Measurements from ENCODE around the gene MSI2.

Gene MSI2

DNA sequence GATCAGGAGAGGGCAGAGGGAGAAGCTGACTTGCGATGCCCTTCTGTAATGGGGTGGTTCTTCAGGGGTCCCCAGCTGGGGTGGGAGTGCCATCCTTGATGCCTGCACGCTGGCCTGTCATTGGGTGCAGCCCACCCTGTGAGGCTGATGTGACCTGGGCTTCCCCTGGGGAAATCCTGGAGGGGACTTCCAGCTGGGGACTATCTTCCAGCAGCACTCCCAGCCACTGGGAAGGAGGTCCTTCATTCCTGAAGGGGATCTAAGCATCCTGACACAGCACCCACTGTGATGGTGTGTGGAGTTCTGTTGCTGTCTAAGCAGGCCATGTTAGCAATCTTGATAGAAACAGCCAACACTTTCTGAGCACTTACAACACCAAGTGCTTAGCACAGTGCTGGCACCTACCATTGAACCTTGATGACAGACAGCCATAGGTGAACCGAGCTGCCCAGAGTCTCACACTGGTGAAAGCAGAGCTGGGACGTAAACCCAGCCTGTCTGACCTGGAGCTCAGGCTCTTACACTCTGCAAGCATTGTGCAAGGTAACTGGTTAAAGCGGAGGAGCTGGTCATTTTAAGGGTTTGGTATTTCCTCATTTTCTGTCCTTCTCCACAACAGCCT, 277.5 kb downstream of the MSI2 start:
- in situ Hi-C loops (cut with MboI; ENCODE audit: low pct_unique_long_range_greater_than_20kb, low sequenced_read_pairs), result no loop called here
- no peak for DNase-seq

DNA sequence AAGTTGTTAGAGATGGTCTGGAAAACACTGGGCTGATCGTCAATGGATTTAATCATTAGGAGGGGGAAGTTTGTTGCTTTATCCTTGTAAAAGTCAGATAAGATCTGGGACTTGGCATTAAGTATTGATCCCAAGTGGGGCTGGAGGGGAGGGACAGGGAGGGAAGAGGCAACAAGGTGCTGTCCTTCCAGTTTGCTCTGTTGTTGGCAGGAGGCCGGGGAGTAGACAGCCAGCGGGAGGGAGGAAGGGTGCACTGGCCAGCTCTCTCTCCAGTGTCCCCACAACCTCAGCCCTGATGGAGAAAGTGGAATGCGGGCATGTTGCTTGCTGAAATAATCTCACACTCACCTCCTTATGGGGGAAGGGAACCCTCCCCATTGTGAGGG, 278.5 kb downstream of the MSI2 start:
- no peak for DNase-seq
- in situ Hi-C loops (cut with MboI; ENCODE audit: low pct_unique_long_range_greater_than_20kb, low sequenced_read_pairs), result no loop called here

DNA sequence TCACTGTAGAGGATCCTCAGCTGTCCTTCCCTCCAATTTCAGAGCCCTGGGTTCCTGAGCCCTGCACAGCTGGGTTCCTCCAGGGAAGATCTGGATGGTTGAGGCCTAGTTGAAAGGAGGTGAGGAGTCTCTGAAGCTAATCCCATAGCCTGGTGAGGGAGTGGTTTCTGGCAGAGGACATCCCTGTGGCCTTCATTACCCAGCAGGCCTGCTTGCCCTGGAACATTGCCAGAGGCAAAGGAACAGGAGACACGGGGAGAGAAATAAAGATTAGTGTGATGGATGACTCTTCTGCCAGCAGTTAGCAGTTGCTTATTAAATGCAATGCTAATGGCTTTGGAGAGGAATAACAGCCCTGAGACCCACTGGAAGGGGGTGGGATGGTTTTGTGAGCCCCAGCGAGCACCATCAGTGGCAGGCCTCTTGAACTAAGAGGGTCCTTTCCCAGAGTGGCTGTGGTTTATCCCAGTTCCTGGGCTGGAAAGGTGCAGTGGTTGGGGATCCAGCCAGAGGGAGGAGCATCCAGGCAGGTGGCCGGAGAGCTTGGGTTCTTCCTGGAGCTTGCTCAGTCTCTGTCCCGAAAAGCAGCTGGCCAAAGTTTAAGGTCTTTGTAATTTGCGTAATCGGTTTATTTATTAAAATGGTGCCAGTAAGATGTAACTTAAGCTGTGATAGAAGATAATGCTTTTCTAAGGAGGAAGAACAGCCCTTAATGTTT, 279.1 kb downstream of the MSI2 start:
- no peak for DNase-seq
- in situ Hi-C loops (cut with MboI; ENCODE audit: low pct_unique_long_range_greater_than_20kb, low sequenced_read_pairs), result no loop called here

DNA sequence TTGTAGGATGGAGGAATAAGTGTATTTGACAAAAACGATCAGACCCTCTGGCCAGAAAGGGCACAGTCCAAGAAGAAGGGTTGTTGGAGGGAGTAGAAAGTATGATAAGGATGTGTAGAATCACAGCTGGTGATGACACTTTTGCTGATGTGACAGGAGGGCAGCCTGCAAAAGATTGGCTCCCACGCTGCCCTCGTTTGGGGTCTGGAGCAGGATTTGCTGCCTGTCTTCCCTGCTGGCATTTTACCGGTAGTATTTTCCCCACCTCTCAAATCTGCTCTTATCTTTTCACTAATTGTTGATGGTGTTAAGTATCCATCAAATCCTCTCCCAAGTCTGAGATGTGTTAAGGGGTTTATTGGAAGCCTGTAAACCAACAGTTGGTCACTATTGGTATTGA, 280.0 kb downstream of the MSI2 start:
- in situ Hi-C loops (cut with MboI; ENCODE audit: low pct_unique_long_range_greater_than_20kb, low sequenced_read_pairs), result no loop called here
- DNase-seq, result no peak

DNA sequence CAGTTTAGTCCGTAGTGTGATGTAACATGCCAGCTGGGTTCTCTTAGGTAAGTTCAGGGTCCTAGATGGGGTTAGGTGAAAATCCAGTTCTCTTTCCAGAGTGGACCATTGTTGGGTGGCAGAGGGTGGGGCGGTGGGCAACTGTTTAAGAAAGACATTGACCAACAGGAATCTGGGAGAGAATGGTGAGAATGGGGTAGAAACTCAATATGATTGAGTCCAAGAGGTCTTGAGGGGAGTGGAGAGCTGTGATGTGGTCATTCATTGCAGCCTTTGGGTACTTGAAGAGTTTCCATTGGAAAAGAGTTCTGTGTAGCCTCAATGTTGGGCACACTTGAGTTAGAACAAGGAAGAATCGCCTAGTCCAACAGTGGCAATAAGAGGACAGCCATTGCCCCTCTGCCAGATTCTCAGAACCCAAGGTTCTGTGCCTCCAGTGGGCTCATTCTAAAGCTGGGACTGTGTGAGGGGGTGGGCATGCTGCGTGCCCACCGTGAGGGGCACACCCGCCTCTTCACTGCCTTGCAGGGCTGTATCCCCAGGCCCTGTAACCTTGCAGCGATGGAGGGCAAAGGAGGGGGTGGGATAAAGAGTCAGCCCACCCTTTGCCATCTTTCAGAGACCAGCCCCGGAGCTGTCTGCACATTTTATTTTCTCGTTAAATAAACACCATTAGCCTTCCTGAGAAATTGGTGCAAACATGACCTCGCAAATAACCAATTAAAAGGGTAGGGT, 280.6 kb downstream of the MSI2 start:
- in situ Hi-C loops (cut with MboI; ENCODE audit: low pct_unique_long_range_greater_than_20kb, low sequenced_read_pairs), result no loop called here
- no peak for DNase-seq

DNA sequence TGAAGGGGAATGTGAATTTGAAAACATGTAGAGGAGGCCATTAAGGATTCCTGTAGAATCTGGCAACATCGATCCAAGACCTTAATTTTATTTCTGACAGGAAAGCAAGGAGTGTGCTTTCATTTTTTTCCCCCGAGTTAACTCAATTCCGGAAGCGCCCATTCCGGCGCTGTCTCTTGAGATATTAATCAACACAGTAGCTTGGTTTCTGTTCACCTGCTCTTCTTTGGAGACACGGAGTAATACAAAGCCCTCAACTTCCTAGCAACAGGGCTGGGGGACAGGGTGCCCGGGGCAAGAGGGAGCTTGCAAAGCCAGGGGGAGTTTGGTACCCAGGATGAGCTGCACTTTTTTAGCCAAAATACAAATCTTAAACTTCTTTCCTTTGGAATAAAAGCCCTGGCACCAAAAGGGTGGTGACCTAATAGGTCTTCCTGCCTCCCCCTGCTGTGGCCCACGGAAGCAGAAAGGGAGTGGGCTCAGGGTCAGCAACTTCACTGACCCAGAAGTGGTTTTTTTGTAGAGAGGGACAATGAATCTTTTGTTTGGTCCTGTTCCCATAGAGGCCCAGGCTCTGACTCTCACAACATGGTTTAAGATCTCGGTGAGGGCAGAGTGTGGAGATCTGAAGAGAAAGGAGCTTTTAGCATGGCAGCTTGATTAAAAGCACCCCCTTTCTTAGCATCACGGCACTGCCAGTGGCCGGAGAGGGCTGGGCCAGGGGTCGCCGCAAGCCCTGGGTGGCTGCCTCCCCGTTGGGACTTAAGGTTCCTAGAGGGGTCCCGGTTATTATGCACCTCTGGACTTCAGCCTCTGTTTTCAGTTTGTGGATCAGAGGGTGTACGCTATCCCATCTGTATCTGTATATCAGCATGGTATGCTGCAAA, 281.4 kb downstream of the MSI2 start:
- no peak for DNase-seq
- in situ Hi-C loops (cut with MboI; ENCODE audit: low pct_unique_long_range_greater_than_20kb, low sequenced_read_pairs), result no loop called here

DNA sequence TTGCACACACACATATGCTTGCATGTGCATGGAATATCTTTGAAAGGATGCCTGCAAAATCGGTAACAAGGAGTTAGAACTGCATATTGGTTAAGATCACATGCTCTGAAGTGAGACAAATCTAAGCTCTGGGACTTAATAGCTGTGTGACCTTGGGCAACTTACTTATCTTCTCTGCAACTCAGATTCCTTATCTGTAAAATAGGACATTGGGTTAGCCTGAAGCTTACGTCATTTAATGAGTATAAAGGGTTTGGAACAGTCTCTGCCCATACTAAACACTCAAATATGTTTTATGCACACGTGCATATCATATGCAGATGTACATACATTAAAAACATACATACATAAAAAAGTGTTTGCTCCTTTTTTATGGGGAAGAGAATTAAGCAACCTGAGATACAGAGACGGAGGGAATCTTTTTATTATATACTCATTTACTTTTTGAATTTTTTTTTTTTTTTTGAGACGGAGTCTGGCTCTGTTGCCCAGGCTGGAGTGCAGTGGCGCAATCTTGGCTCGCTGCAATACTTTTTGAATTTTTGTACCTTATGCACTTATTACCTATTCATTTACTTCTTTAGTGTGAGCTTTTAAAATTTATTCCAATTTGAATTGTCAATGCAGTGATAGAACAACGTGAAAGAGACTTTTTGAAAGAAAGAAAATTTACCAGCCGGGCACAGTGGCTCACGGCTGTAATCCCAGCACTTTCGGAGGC, 282.6 kb downstream of the MSI2 start:
- DNase-seq, result no peak
- in situ Hi-C loops (cut with MboI; ENCODE audit: low pct_unique_long_range_greater_than_20kb, low sequenced_read_pairs), result no loop called here

DNA sequence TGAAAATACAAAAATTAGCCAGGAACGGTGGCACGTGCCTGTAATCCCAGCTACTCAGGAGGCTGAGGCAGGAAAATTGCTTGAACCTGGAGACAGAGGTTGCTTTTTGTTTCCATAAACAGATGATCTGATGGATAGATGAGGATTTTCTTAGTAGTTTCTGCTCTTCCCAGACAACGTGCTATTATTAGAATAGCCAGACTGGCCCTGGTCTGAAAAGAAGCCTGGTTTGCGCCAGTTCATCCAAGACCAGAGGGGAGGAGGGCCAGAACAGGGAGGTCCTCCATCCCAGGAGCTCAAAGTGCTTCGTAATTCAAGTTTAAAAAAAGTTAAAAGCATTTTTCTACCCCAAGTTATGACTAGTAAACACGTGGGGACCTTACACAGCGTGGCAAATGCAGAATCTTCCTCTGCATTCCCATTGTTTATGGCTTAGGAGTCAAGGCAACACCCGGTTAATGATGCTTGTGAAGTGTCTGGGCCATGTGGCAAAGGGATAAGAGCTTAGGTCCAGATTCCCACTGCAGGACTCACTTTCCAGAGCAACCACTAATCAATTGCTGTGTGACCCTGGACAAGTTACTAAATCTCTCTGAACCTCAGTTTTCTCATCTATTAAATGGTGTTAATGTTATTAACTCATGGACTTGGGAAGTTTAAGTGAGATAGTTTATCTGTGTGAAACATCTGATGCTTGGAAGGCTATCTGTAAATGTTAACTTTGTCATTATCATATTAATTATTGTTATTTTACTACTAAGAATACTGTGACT, 283.4 kb downstream of the MSI2 start:
- no peak for DNase-seq
- in situ Hi-C loops (cut with MboI; ENCODE audit: low pct_unique_long_range_greater_than_20kb, low sequenced_read_pairs), result no loop called here

DNA sequence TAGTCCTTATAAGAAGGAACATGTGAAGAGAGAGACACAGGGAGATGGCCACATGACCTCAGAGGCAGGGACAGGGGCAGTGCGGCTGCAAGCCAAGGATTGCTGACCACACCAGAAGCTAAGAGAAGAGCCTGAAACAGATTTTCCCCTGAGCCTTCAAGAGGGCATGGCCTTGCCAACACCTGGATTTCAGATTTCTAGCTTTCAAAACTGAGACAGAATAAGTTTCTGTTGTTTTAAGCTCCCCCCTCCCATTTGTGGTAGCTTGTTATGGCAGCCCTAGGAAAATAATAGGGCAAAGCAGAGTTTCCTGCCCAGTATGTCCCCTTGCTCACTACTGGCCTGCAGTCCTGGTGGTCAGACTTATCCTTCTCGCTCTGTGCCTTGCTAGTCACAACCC, 284.3 kb downstream of the MSI2 start:
- DNase-seq, result no peak
- in situ Hi-C loops (cut with MboI; ENCODE audit: low pct_unique_long_range_greater_than_20kb, low sequenced_read_pairs), result no loop called here

DNA sequence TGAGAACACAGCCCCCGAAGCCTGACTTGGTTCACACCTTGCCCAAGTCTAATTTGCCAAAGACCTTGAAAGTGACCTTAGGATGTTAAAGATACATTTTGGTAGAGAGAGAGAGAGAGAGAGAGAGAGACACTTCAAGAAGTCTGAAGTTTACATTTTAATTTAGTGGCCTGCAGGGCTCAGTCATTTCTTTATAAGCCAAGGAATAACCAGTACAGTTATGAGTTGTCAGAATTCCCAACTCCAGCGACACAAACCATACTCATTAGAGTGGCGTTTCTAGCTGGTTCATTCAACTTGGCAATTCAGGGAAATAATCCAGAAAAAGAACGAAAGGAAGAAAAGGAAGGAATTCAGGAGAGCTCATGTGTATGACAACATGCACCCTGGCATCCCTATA, 284.7 kb downstream of the MSI2 start:
- in situ Hi-C loops (cut with MboI; ENCODE audit: low pct_unique_long_range_greater_than_20kb, low sequenced_read_pairs), result no loop called here

DNA sequence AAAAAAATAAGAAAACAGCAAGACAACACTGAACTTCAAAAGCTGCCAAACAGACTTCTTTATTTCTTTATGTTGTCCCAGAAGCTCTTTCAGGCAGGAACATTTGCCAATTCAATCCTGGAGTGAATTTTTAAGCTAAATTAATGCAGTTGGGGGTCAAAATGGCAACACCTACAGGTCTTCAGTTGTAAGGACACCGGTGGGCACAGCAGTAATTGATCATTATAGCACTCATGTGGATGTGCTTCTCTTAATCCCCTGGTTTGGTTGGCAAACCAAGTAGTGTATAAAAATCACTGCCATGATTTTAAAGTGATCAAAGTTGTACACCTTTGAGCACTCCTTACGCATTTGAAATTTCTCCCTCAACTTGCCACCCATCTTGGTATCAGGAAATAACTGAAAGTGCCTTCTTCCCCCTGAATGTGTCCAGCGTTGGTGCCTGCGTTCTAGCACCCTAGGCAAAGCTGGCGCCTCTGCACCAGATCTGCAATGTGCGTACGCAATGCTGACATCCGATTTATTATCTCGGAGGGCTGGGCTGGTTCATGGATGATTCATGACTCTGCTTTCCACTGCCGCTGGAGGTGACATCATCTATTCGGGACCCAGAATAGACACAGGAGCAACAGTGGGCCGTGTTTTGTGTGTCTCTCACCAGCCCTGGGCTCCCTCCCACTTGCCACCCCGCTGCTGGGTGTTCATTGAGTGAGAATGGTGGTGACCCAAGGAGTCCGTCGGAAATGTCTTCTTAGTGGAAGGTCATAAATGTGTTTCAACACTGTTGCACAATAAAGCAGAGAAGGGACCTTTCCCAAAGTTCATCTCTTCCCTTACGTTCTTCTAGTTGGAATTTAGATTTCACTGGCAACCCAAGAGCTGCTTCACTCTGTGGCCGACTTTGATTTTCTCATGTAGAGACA, 285.4 kb downstream of the MSI2 start:
- in situ Hi-C loops (cut with MboI; ENCODE audit: low pct_unique_long_range_greater_than_20kb, low sequenced_read_pairs), result no loop called here
- DNase-seq, result no peak

More for the DNA sequence above, 284.7 kb downstream of the MSI2 start:
- DNase-seq, result no peak

DNA sequence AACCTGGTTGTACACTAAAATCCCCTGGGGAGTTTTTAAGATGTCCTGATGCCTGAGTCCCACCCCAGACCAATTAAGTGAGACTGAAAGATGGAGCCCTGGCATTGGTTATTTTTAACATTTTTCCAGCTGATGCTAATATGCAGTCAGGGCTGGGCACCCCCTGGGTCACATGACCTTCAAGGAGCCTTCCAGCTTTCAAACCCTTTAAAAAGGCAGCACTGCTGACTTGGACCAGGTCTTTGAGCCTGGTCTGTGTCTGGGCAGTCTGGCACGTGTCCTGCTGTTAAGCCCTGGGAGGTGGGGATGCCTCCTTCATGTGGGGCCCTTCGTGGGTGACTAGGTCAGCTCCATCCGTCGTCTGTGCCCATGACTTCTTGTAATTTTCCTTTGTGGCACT, 286.2 kb downstream of the MSI2 start:
- DNase-seq, result no peak
- in situ Hi-C loops (cut with MboI; ENCODE audit: low pct_unique_long_range_greater_than_20kb, low sequenced_read_pairs), result no loop called here

DNA sequence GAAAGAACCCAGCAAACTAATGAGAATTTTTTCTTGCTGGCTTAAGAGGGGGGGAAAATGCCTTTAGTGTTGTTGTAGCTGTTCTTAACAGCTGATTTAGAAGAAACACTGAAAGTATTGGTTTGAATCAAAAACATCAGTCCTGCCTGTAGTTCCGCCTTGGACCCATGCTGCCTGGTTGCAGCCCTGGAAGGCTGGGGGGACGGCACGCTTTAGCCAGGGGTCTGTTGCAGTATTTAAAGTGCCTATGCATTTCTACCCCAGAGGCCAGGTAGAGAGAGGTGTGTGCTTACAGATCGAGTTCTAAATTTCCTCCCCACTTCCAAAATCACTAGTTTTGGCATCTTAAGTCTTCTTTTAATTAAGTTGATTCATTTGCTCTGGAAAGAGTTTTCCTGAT, 286.9 kb downstream of the MSI2 start:
- in situ Hi-C loops (cut with MboI; ENCODE audit: low pct_unique_long_range_greater_than_20kb, low sequenced_read_pairs), result no loop called here
- DNase-seq, result no peak

DNA sequence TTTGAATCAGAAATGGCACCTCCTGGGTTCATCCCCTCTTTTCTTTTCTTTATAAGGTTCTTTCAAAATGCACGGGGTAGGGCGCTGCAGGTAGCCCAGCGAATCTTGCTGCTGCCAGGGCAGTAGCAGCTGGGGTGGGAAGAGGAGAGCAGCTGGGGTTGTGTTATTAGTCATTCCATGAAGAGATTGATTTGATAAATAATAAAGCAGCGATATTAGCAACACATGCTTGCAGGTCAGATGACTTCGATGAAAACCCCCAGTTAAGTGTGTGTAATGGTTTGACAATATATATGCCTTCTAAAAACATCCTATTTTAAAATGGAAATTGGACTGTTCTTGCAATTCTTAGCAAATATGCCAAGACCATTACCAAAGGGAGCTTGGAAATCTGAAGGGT, 288.1 kb downstream of the MSI2 start:
- DNase-seq, result no peak
- in situ Hi-C loops (cut with MboI; ENCODE audit: low pct_unique_long_range_greater_than_20kb, low sequenced_read_pairs), result no loop called here

DNA sequence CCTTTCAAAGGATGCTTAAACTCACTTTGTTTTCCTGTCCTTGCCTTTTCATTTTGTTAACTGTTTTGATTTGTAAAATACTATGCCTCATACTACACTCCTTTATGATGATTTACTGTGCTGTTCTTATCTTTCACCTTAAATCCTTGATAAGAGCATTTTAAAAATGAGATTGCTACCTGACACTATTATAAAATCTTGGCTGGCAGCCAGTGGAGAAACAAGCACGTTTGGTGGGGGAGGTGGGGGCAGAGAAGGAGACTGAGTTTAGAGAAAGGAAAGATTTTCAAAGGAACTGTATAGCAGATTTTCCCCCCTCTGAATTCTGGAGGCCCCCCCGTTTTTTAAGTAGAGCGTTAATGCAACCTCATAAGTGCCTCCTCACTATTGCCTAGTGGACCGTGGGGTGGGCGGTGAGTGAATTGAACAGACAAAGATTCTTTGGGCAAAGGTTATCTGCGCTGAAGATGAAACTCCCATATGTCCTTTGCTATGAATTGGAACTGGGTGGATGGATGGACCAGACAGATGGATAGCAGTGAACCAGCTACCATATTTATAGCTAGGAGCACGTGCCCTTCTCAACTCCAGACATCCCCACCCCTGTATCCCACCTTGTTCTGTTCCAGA, 288.6 kb downstream of the MSI2 start:
- in situ Hi-C loops (cut with MboI; ENCODE audit: low pct_unique_long_range_greater_than_20kb, low sequenced_read_pairs), result no loop called here
- DNase-seq, result no peak

DNA sequence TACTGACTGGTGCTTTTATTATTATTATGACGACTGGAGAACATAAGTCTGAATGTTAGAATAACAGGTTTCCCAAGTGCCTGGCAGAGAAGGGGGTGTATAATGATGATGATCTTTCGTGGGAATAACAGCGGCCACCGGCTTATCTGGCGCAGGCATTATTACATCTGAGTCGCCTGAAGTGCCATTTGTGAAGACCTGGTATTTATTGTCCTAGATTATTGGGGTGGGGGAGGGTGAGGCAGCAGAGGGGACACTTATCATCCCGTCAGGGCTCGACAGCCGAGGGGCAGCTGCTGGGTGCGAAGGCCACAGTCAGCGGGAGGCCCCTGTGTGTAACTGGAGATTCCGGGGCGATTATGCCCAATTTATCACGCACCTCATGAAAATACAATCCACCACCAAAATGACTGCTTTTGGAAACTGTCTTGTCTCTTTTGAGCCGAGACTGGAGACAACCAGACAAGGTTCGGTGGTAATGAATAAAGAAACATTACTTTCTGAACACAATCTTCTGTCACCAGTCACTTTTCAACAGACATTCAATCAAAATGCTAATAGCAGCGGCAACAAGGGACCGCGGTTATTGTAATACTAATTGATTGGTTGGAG, 289.5 kb downstream of the MSI2 start:
- in situ Hi-C loops (cut with MboI; ENCODE audit: low pct_unique_long_range_greater_than_20kb, low sequenced_read_pairs), result no loop called here
- no peak for DNase-seq
